H9 (cell line): ENCODE measurements around the gene KLHL7. TPM values are rescaled to one million over a fixed set of nuclear protein-coding genes. Genes with fewer than 3 reads are reported as not detected.

Experiments
- DNase-seq: peaks from one replicate; pipeline ENCODE4 v3.0.0-alpha.2; 2017
- H2AFZ ChIP-seq: one replicate; pipeline ENCODE4 v1.6.1; 2013; ENCODE audit warnings: mild to moderate bottlenecking, low read length, control low read depth, moderate library complexity
- H2AK5ac ChIP-seq: 2 replicates; pipeline ENCODE4 v1.6.1; 2013; ENCODE audit warnings: low read length, control low read depth, mixed read lengths; ENCODE audit not compliant: insufficient read length
- H2BK120ac ChIP-seq: one replicate; pipeline ENCODE4 v1.6.1; 2013; ENCODE audit warnings: low read depth, mild to moderate bottlenecking, low read length, control low read depth, inconsistent platforms; ENCODE audit not compliant: poor library complexity, severe bottlenecking
- H2BK12ac ChIP-seq: 2 replicates; pipeline ENCODE4 v1.6.1; 2013; ENCODE audit warnings: low read length, control low read depth, mixed read lengths, low read depth; ENCODE audit not compliant: insufficient read length
- H2BK15ac ChIP-seq: 2 replicates; pipeline ENCODE4 v1.6.1; 2013; ENCODE audit warnings: low read depth, low read length, control low read depth
- H2BK20ac ChIP-seq: one replicate; pipeline ENCODE4 v1.6.1; 2013; ENCODE audit warnings: low read depth, mild to moderate bottlenecking, low read length, control low read depth, inconsistent platforms; ENCODE audit not compliant: poor library complexity, severe bottlenecking
- H2BK5ac ChIP-seq: 2 replicates; pipeline ENCODE4 v1.6.1; 2013; ENCODE audit warnings: low read length, control low read depth, mixed read lengths; ENCODE audit not compliant: insufficient read length
- H3K14ac ChIP-seq: 2 replicates; pipeline ENCODE4 v1.6.1; 2013; ENCODE audit warnings: low read length, control low read depth; ENCODE audit not compliant: insufficient read depth
- H3K18ac ChIP-seq: 2 replicates; pipeline ENCODE4 v1.6.1; 2013; ENCODE audit warnings: low read depth, mild to moderate bottlenecking, mixed read lengths, low read length, control low read depth; ENCODE audit not compliant: insufficient read length
- H3K23ac ChIP-seq: 2 replicates; pipeline ENCODE4 v1.6.1; 2013; ENCODE audit warnings: low read length, control low read depth, mixed read lengths, low read depth; ENCODE audit not compliant: insufficient read length
- H3K23me2 ChIP-seq: 2 replicates; pipeline ENCODE4 v1.6.1; 2013; ENCODE audit warnings: low read depth, mild to moderate bottlenecking, mixed read lengths, low read length, control low read depth; ENCODE audit not compliant: insufficient read length, poor library complexity, severe bottlenecking
- H3K27ac ChIP-seq: 2 replicates; pipeline ENCODE4 v1.5.1; 2013; ENCODE audit warnings: low read length, control low read depth, mixed read lengths, low read depth; ENCODE audit not compliant: insufficient read length
- H3K27me3 ChIP-seq: 2 replicates; pipeline ENCODE4 v1.6.1; 2013; ENCODE audit warnings: low read length, control low read depth, inconsistent platforms; ENCODE audit not compliant: insufficient read depth
- H3K4ac ChIP-seq: 2 replicates; pipeline ENCODE4 v1.6.1; 2013; ENCODE audit warnings: low read depth, mild to moderate bottlenecking, control low read depth, inconsistent platforms, low read length, moderate library complexity
- H3K4me1 ChIP-seq: 2 replicates; pipeline ENCODE4 v1.6.1; 2013; ENCODE audit warnings: low read length, control low read depth, inconsistent platforms; ENCODE audit not compliant: insufficient read depth
- H3K4me2 ChIP-seq: 2 replicates; pipeline ENCODE4 v1.6.1; 2013; ENCODE audit warnings: low read length, control low read depth, mixed read lengths; ENCODE audit not compliant: insufficient read length, insufficient read depth
- H3K56ac ChIP-seq: 2 replicates; pipeline ENCODE4 v1.6.1; 2013; ENCODE audit warnings: low read depth, mild to moderate bottlenecking, mixed read lengths, low read length, control low read depth; ENCODE audit not compliant: insufficient read length
- H3K79me1 ChIP-seq: 2 replicates; pipeline ENCODE4 v1.6.1; 2013; ENCODE audit warnings: low read depth, mild to moderate bottlenecking, moderate library complexity, low read length, control low read depth, inconsistent platforms; ENCODE audit not compliant: insufficient read depth, poor library complexity, severe bottlenecking
- H3K79me2 ChIP-seq: 2 replicates; pipeline ENCODE4 v1.6.1; 2013; ENCODE audit warnings: low read length, control low read depth, inconsistent platforms; ENCODE audit not compliant: insufficient read depth
- H3K9ac ChIP-seq: 2 replicates; pipeline ENCODE4 v1.6.1; 2013; ENCODE audit warnings: low read length, control low read depth, mixed read lengths; ENCODE audit not compliant: insufficient read length; ENCODE audit errors: extremely low read depth
- H3K9me3 ChIP-seq: one replicate; pipeline ENCODE4 v1.6.1; 2013; ENCODE audit warnings: low read depth, low read length, inconsistent platforms; ENCODE audit not compliant: control insufficient read depth
- H3T11ph ChIP-seq: one replicate; pipeline ENCODE4 v1.6.1; 2013; ENCODE audit warnings: mild to moderate bottlenecking, low read length, control low read depth, inconsistent platforms
- H4K20me1 ChIP-seq: one replicate; pipeline ENCODE4 v1.6.1; 2013; ENCODE audit not compliant: control insufficient read depth, insufficient read length, insufficient read depth
- H4K5ac ChIP-seq: 2 replicates; pipeline ENCODE4 v1.6.1; 2013; ENCODE audit warnings: low read depth, mild to moderate bottlenecking, mixed read lengths, low read length, control low read depth; ENCODE audit not compliant: insufficient read length
- H4K8ac ChIP-seq: replicated peaks from 2 replicates; pipeline ENCODE4 v1.6.1; 2013; ENCODE audit warnings: low read length, control low read depth, mixed read lengths, low read depth; ENCODE audit not compliant: insufficient read length
- H4K91ac ChIP-seq: 2 replicates; pipeline ENCODE4 v1.6.1; 2013; ENCODE audit warnings: low read depth, mild to moderate bottlenecking, moderate library complexity, mixed read lengths, low read length, control low read depth; ENCODE audit not compliant: insufficient read length
- H3K27ac Mint-ChIP-seq, 3 experiments: 2 replicates in 2 of 3; 3 replicates in 1 of 3; pipeline ENCODE4 v1.8.0; 2020 to 2021; ENCODE audit warnings: mixed read lengths in 3 of 3, mild to moderate bottlenecking in 1 of 3, moderate library complexity in 1 of 3
- H3K27me3 Mint-ChIP-seq: 2 replicates; pipeline ENCODE4 v1.8.0; 2021; ENCODE audit warnings: low read depth, mild to moderate bottlenecking, moderate library complexity, mixed read lengths
- H3K36me3 Mint-ChIP-seq, 3 experiments: 2 replicates in 2 of 3; 3 replicates in 1 of 3; pipeline ENCODE4 v1.8.0; 2020 to 2021; ENCODE audit warnings: low read depth in 3 of 3, mixed read lengths in 3 of 3; ENCODE audit not compliant: insufficient read depth in 1 of 3
- H3K4me1 Mint-ChIP-seq, 2 experiments: 2 replicates each; pipeline ENCODE4 v1.8.0; 2020; ENCODE audit warnings: mixed read lengths in 2 of 2
- H3K4me3 Mint-ChIP-seq, 2 experiments: 2 replicates in 1 of 2; 3 replicates in 1 of 2; pipeline ENCODE4 v1.8.0; 2020 to 2021; ENCODE audit warnings: mild to moderate bottlenecking in 2 of 2, mixed read lengths in 2 of 2, moderate library complexity in 1 of 2
- H3K9me3 Mint-ChIP-seq, 2 experiments: 2 replicates in 1 of 2; 3 replicates in 1 of 2; pipeline ENCODE4 v1.8.0; 2020; ENCODE audit warnings: mild to moderate bottlenecking in 2 of 2, mixed read lengths in 2 of 2, moderate library complexity in 1 of 2
- CTCF ChIP-seq: fragments of 200-600 bp; sonication (generic); conservative IDR thresholded peaks from 3 replicates; pipeline ENCODE4 v1.8.0; 2021; ENCODE audit warnings: antibody characterized with exemption, mild to moderate bottlenecking
- WGBS: extraction: QIAGEN DNeasy Blood & Tissue Kit; methylation state at CpG from one replicate; pipeline ENCODE4 v1.1.7; 2013; ENCODE audit warnings: missing lambda C conversion rate, low lambda C conversion rate, mixed read lengths; ENCODE audit not compliant: insufficient read length; ENCODE audit errors: extremely low coverage; 5-methylcytosine and 5-hydroxymethylcytosine counted together
- total RNA-seq: library from RNA; stranded (reverse); gene quantifications from 2 replicates; pipeline ENCODE4 v1.2.1, GENCODE V29; 2021

Gene KLHL7
- total RNA-seq, 1 experiment from 2014 or later: 56.7 TPM

- H3K23ac ChIP-seq: no peak overlapping the region
- no peak overlapping the region for H2BK20ac ChIP-seq
- no CpG with 5 or more reads among the region's 2 CpGs for WGBS
- no peaks in the 10 kb centered on the region for H3K27me3 ChIP-seq
- H3K27ac ChIP-seq: no peak overlapping the region
- no peak overlapping the region for H2BK120ac ChIP-seq
- no peak overlapping the region for H2AFZ ChIP-seq
- no peak overlapping the region for H4K8ac ChIP-seq
- no peaks in the 10 kb centered on the region for H3K9me3 ChIP-seq
- Mint-ChIP-seq H3K4me3 (no peak overlapping the region), H3K9me3 (no peaks in the 10 kb centered on the region), H3K36me3 (peaks cover 36 to 51% (median 37%) of the 10 kb centered on the region in 3 experiments), H3K27me3 (no peaks in the 10 kb centered on the region), H3K4me1 (peaks cover 12 to 16% of the 10 kb centered on the region in 2 experiments), H3K27ac (peak overlapping the region; percentile 40 to 82 (median 80); a peak in 4 of 7 replicates)
- no peak overlapping the region for H3K4me2 ChIP-seq
- H3K56ac ChIP-seq: no peak overlapping the region
- H3K79me2 ChIP-seq: peaks cover 13% of the 10 kb centered on the region; the same call in 1 of the 2 replicates
- peaks cover 5% of the 10 kb centered on the region for H3K4me1 ChIP-seq
- no peak overlapping the region for H2BK15ac ChIP-seq
- peaks cover 4% of the 10 kb centered on the region for H3K79me1 ChIP-seq
- H3K18ac ChIP-seq: no peak overlapping the region
- no peak overlapping the region for H3K9ac ChIP-seq
- no peak overlapping the region for H3K14ac ChIP-seq
- H4K5ac ChIP-seq: no peak overlapping the region
- no peak overlapping the region for H4K91ac ChIP-seq
- no peaks in the 10 kb centered on the region for H3K23me2 ChIP-seq
- no peak overlapping the region for H2BK5ac ChIP-seq
- no peak for TF ChIP-seq CTCF
- no peak overlapping the region for H3K4ac ChIP-seq
- no peak for DNase-seq
- no peak overlapping the region for H3T11ph ChIP-seq
- H2AK5ac ChIP-seq: no peak overlapping the region
- no peaks in the 10 kb centered on the region for H4K20me1 ChIP-seq
- H2BK12ac ChIP-seq: no peak overlapping the region
Observed at GRCh38 chr7:23123007-23123406, 17.4 kb downstream of the KLHL7 start.
